CD14-positive monocyte (primary cell): Measurements from ENCODE around the gene EML6. TPM values are rescaled to one million over a fixed set of nuclear protein-coding genes. Genes with fewer than 3 reads are reported as not detected.

Experiments
- DNase-seq, 3 donors: peaks; one replicate each; pipeline ENCODE4 v3.0.0-alpha.2; 2011 to 2022
- H2AFZ ChIP-seq: 2 replicates; pipeline ENCODE4 v1.6.0; 2012; ENCODE audit warnings: mild to moderate bottlenecking, low read depth, low read length, inconsistent platforms; ENCODE audit not compliant: insufficient read depth, poor library complexity, severe bottlenecking
- H3K27ac ChIP-seq, 2 donors: 1 replicate in 1 of 2; 2 replicates in 1 of 2; pipeline ENCODE4 v1.5.1; 2012 to 2013; ENCODE audit warnings: low read length in 2 of 2, control low read depth in 1 of 2, inconsistent platforms in 1 of 2, low read depth in 1 of 2, mild to moderate bottlenecking in 1 of 2
- H3K27me3 ChIP-seq, 2 donors: one replicate each; pipeline versions ENCODE4 v1.6.0 to v1.6.1; 2011 to 2013; ENCODE audit warnings: low read length in 2 of 2; ENCODE audit not compliant: control insufficient read depth in 2 of 2, insufficient read depth in 2 of 2
- H3K36me3 ChIP-seq, 2 donors: replicated peaks in 1 of 2; 1 replicate in 1 of 2; 2 replicates in 1 of 2; pipeline versions ENCODE4 v1.5.1 to v1.6.1; 2012 to 2013; ENCODE audit warnings: low read length in 2 of 2, control low read depth in 1 of 2, inconsistent platforms in 1 of 2, mild to moderate bottlenecking in 1 of 2; ENCODE audit not compliant: insufficient read depth in 2 of 2, control insufficient read depth in 1 of 2
- H3K4me1 ChIP-seq, 2 donors: 1 replicate in 1 of 2; 2 replicates in 1 of 2; pipeline versions ENCODE4 v1.5.1 to v1.6.1; 2012 to 2013; ENCODE audit warnings: low read length in 2 of 2, control low read depth in 1 of 2, inconsistent platforms in 1 of 2, mild to moderate bottlenecking in 1 of 2, moderate library complexity in 1 of 2; ENCODE audit not compliant: insufficient read depth in 2 of 2, control insufficient read depth in 1 of 2
- H3K4me2 ChIP-seq: replicated peaks from 2 replicates; pipeline ENCODE3; 2012; ENCODE audit warnings: low read length, moderate library complexity, mild to moderate bottlenecking; ENCODE audit not compliant: poor library complexity, severe bottlenecking; ENCODE audit errors: extremely low read depth
- H3K4me3 ChIP-seq, 3 experiments: fragments of 200-600 bp in 1 of 3; sonication (generic) in 1 of 3; replicated peaks in 1 of 3; 1 replicate in 2 of 3; 2 replicates in 1 of 3; pipeline ENCODE4 v1.5.1; 2011 to 2013; ENCODE audit warnings: low read length in 3 of 3, mild to moderate bottlenecking in 3 of 3, control low read depth in 2 of 3, low read depth in 2 of 3, inconsistent platforms in 1 of 3, moderate library complexity in 1 of 3
- H3K79me2 ChIP-seq: 2 replicates; pipeline ENCODE4 v1.6.0; 2012; ENCODE audit warnings: mild to moderate bottlenecking, control low read depth, inconsistent platforms, low read length, moderate library complexity; ENCODE audit not compliant: insufficient read depth
- H3K9ac ChIP-seq: 2 replicates; pipeline ENCODE4 v1.6.0; 2017; ENCODE audit warnings: low read length, mild to moderate bottlenecking; ENCODE audit not compliant: insufficient read depth, poor library complexity, severe bottlenecking
- H3K9me3 ChIP-seq, 2 donors: replicated peaks in 1 of 2; 1 replicate in 1 of 2; 2 replicates in 1 of 2; pipeline versions ENCODE4 v1.5.1 to v1.6.1; 2012 to 2013; ENCODE audit warnings: low read length in 2 of 2, control low read depth in 1 of 2; ENCODE audit not compliant: control insufficient read depth in 1 of 2, insufficient read depth in 1 of 2
- H4K20me1 ChIP-seq: 2 replicates; pipeline ENCODE4 v1.6.0; 2012; ENCODE audit warnings: mild to moderate bottlenecking, low read length, control low read depth, moderate library complexity; ENCODE audit not compliant: insufficient read depth
- H3K27ac Mint-ChIP-seq, 7 donors: one replicate each; pipeline ENCODE4 v1.8.0; 2020; ENCODE audit warnings: mild to moderate bottlenecking in 7 of 7, mixed read lengths in 7 of 7, moderate library complexity in 6 of 7, inconsistent platforms in 2 of 7
- H3K27me3 Mint-ChIP-seq, 3 donors: one replicate each; pipeline ENCODE4 v1.8.0; 2021 to 2022; ENCODE audit warnings: low read depth in 3 of 3, mild to moderate bottlenecking in 3 of 3, mixed read lengths in 3 of 3, moderate library complexity in 3 of 3, inconsistent platforms in 1 of 3
- H3K36me3 Mint-ChIP-seq, 2 donors: one replicate each; pipeline ENCODE4 v1.8.0; 2020; ENCODE audit warnings: mixed read lengths in 2 of 2, inconsistent platforms in 1 of 2, mild to moderate bottlenecking in 1 of 2
- H3K4me1 Mint-ChIP-seq: one replicate; pipeline ENCODE4 v1.8.0; 2020; ENCODE audit warnings: mild to moderate bottlenecking, mixed read lengths
- H3K4me3 Mint-ChIP-seq, 2 donors: one replicate each; pipeline ENCODE4 v1.8.0; 2020; ENCODE audit warnings: mild to moderate bottlenecking in 2 of 2, mixed read lengths in 2 of 2, moderate library complexity in 1 of 2
- H3K9me3 Mint-ChIP-seq, 7 donors: one replicate each; pipeline ENCODE4 v1.8.0; 2020 to 2022; ENCODE audit warnings: mixed read lengths in 7 of 7, mild to moderate bottlenecking in 6 of 7, moderate library complexity in 6 of 7, inconsistent platforms in 2 of 7
- WGBS: methylation state at CpG from one replicate; pipeline ENCODE4 v1.1.5; 2013; ENCODE audit warnings: missing lambda C conversion rate; ENCODE audit not compliant: insufficient coverage; 5-methylcytosine and 5-hydroxymethylcytosine counted together
- intact Hi-C, 2 donors: fragments of 100-400 bp; cut with micrococcal nuclease; formaldehyde crosslinking; loops; one replicate each; pipeline versions ENCODE4 v1.15.0 to v1.15.1; 2023
- polyA plus RNA-seq, 3 donors: library from polyadenylated mRNA; depleted of rRNA in 1 of 3; unstranded in 2 of 3; stranded (reverse) in 1 of 3; fragments of 300-500 nt in 2 of 3; fragments of >200 nt in 1 of 3; fragmentation: Illumina TruSeq in 2 of 3; gene quantifications; 1 replicate in 2 of 3; 2 replicates in 1 of 3; pipeline ENCODE4 v1.2.3, GENCODE V29; 2012 to 2021
- TF ChIP-seq, protein P1 (sequence below): fragments of 200-600 bp; IDR thresholded peaks from one replicate; pipeline ENCODE4 v1.8.0; 2022; ENCODE audit warnings: antibody characterized with exemption, mild to moderate bottlenecking

The EML6 gene
- polyA plus RNA-seq, 3 donors, result 0.79 TPM; not detected in 2

DNA sequence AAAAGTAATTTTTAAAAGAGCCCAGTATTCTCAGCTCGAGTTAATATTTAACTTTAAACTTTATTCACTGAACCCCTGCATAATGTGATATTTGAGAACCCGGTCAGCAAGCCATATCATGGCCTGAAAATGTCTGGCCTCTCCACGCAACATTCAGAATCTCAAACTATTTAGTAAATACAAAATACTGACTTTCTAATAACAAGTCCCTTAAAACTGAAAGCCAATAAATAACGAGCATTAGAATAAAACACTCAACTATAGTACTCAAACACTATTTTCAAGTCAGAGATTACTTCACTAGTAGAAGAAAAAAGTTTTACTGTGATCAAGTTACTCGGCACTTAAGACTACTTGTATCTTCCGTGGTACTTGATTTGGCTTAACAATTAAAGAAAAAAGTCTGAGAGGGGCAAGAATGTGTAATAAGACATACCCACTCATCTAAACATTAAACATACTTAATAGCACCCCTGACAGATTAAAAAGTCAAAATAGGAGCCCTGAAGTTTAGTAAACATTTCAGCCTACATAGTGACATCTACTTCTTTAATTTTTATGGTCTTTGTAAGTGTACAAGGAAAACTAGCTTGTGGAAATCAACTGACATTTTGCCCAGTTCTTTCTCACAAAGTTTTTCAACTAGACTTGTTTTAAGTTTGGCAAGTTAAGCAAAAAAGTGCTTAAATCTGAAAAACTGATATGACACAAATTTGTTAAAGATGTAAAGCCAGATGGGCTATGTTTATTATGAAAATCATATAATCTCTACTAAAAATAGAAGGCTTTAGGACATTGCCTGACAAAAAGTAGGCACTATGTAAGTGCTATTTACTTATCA lies 288.6 kb downstream of the EML6 start:
- no peak overlapping the region for H3K4me3 ChIP-seq
- TF ChIP-seq, protein P1, sequence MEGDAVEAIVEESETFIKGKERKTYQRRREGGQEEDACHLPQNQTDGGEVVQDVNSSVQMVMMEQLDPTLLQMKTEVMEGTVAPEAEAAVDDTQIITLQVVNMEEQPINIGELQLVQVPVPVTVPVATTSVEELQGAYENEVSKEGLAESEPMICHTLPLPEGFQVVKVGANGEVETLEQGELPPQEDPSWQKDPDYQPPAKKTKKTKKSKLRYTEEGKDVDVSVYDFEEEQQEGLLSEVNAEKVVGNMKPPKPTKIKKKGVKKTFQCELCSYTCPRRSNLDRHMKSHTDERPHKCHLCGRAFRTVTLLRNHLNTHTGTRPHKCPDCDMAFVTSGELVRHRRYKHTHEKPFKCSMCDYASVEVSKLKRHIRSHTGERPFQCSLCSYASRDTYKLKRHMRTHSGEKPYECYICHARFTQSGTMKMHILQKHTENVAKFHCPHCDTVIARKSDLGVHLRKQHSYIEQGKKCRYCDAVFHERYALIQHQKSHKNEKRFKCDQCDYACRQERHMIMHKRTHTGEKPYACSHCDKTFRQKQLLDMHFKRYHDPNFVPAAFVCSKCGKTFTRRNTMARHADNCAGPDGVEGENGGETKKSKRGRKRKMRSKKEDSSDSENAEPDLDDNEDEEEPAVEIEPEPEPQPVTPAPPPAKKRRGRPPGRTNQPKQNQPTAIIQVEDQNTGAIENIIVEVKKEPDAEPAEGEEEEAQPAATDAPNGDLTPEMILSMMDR, result no peak
- no peak for DNase-seq
- no peaks in the 10 kb centered on the region for H3K36me3 ChIP-seq
- no peaks in the 10 kb centered on the region for H3K9me3 Mint-ChIP-seq
- H3K79me2 ChIP-seq, result peaks cover 100% of the 10 kb centered on the region
- H3K4me3 Mint-ChIP-seq, result no peak overlapping the region
- peaks cover 99% of the 10 kb centered on the region for H4K20me1 ChIP-seq
- intact Hi-C loops, result loop anchor here (5.0 kb wide), 1 partner anchor 35 kb away; no protein-coding TSS in a partner anchor
- H3K36me3 Mint-ChIP-seq, result peaks cover 0 to 3% of the 10 kb centered on the region in 2 donors
- peaks cover 49% of the 10 kb centered on the region for H3K4me1 Mint-ChIP-seq
- no peak overlapping the region for H2AFZ ChIP-seq
- H3K4me2 ChIP-seq, result no peak overlapping the region
- peak overlapping the region; percentile 87 to 95 (median 92) for H3K27ac Mint-ChIP-seq
- no peaks in the 10 kb centered on the region for H3K27me3 Mint-ChIP-seq
- H3K27me3 ChIP-seq, result no peaks in the 10 kb centered on the region
- no peak overlapping the region for H3K9ac ChIP-seq
- peaks cover 30 to 46% of the 10 kb centered on the region in 2 donors for H3K4me1 ChIP-seq
- H3K9me3 ChIP-seq, result no peaks in the 10 kb centered on the region
- peak overlapping the region in 1 of 2 donors; percentile 86 for H3K27ac ChIP-seq
- 29% methylated on average over 1 of the region's 6 CpGs for WGBS

DNA sequence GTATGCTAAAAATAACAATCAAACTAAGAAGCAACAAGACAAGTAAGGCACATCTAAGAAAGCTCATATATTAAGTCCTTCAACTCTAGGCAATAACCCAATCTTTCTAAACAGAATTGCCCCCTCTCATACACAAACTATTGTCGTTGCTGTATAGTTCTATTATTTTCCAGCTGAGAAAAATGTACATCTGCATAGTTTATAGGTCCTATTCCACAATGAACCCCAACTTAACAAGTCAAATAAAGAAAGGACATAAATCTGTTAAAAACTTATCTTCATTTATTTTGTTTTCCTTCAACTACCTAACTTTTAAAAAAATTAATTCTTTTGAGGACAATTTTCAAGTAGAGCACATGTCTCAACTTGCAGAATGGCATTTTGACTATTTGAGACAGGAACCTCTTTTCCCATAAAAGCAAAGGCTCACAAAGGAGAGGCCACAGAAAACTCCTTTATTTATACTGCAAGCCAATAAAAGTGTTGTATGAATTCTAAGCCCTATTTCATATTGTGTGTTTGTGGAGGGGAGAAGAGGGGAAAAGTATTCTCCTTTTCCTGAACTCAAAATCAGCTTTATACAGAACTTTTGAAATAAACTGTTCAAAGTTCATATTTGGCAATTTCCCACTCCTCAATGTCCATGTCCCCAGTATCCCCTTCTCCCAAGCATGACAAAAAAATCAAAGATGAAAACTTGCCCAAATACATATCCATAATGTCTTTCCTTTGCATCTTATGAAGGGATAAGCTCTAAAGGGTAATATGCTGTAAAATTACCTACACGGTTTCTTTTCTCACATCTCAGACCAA lies 289.4 kb downstream of the EML6 start:
- H3K9ac ChIP-seq, result no peak overlapping the region
- H3K4me3 ChIP-seq, result no peak overlapping the region
- peaks cover 99% of the 10 kb centered on the region for H4K20me1 ChIP-seq
- H3K4me2 ChIP-seq, result no peak overlapping the region
- Mint-ChIP-seq H3K27me3 (no peaks in the 10 kb centered on the region), H3K9me3 (no peaks in the 10 kb centered on the region), H3K4me1 (peaks cover 48% of the 10 kb centered on the region), H3K27ac (peak overlapping the region in 5 of 7 donors; percentile 60 to 95 (median 88)), H3K36me3 (peaks cover 0 to 3% of the 10 kb centered on the region in 2 donors), H3K4me3 (no peak overlapping the region)
- no peaks in the 10 kb centered on the region for H3K27me3 ChIP-seq
- DNase-seq, result no peak
- WGBS, result no CpG with 5 or more reads among the region's 2 CpGs
- H3K36me3 ChIP-seq, result no peaks in the 10 kb centered on the region
- H3K4me1 ChIP-seq, result peaks cover 36 to 55% of the 10 kb centered on the region in 2 donors
- H3K27ac ChIP-seq, result peak overlapping the region in 1 of 2 donors; percentile 86
- no peak overlapping the region for H2AFZ ChIP-seq
- H3K79me2 ChIP-seq, result peaks cover 100% of the 10 kb centered on the region
- intact Hi-C loops, result loop anchor here (5.0 kb wide), 1 partner anchor 34 kb away; no protein-coding TSS in a partner anchor
- TF ChIP-seq, protein P1, result no peak
- H3K9me3 ChIP-seq, result no peaks in the 10 kb centered on the region
